Measurements from ENCODE around the gene SERINC4. TPM values are rescaled to one million over a fixed set of nuclear protein-coding genes. Genes with fewer than 3 reads are reported as not detected.
A peak's percentile ranks its signal among the peaks of the same experiment; 100 is the strongest.
"Not testable (repeated sequence)": the region's sequence is repeated elsewhere in the genome, so short reads cannot be mapped to it uniquely, and the experiment has no call there.

SERINC4 gene
- not detected for total RNA-seq

GRCh38 chr15:43799945-43800285 is at the start of gene SERINC4:
SERINC4 (minus strand) TSS chr15:43800220; CDS start chr15:43799986, 234 bp downstream.
- no peaks in the 10 kb centered on the region for H3K9me3 ChIP-seq
- H3K27ac ChIP-seq, result peak within 1 kb of the TSS; percentile 91 to 96
- no peak for TF ChIP-seq CTCF (IDR thresholded peaks at IDR 0.05)
- intact Hi-C loops (cut with DNase I), result loop anchor here (1.0 to 10.0 kb wide), 3 partner anchors 8 to 485 kb away; partner anchors contain the start of genes GOLM2, MFAP1 and SERF2
- peaks cover 27 to 67% of the 10 kb centered on the region in 2 donors for H3K36me3 ChIP-seq
- H3K4me1 ChIP-seq, result peaks cover 9 to 28% of the 10 kb centered on the region in 2 donors
- H3K27me3 ChIP-seq, result no peaks in the 10 kb centered on the region
- peak within 1 kb of the TSS; percentile 85 to 96 for H3K4me3 ChIP-seq
- no peak for DNase-seq (ENCODE audit: low spot score in 2 of 2)

GRCh38 chr15:43845421-43845820 is 45.4 kb upstream of the SERINC4 start:
- H3K9me3 ChIP-seq, result no peaks in the 10 kb centered on the region
- peaks cover 0 to 11% of the 10 kb centered on the region in 2 donors for H3K36me3 ChIP-seq
- no peak for DNase-seq (ENCODE audit: low spot score in 2 of 2)
- no peaks in the 10 kb centered on the region for H3K4me1 ChIP-seq
- H3K27me3 ChIP-seq, result no peaks in the 10 kb centered on the region
- intact Hi-C loops (cut with DNase I), result no loop called here
- no peak overlapping the region for H3K4me3 ChIP-seq
- TF ChIP-seq CTCF (IDR thresholded peaks at IDR 0.05), result no peak
- no peak overlapping the region for H3K27ac ChIP-seq

DNA sequence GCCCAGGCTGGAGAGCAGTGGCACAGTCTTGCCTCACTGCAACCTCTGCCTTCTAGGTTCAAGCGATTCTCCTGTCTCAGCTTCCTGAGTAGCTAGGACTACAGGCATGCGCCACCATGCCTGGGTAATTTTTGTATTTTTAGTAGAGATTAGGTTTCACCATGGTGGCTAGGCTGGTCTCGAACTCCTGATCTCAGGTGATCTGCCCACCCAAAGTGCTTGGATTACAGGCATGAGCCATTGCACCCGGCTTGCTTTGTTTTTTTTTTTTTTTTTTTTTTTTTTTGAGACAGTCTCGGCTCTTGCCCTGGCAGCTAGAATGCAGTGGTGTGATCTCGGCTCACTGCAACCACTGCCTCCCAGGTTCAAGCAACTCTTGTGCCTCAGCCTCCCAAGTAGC is 32.5 kb upstream of the SERINC4 start:
- H3K9me3 ChIP-seq; H3K27ac ChIP-seq; H3K36me3 ChIP-seq; H3K27me3 ChIP-seq; intact Hi-C loops (cut with DNase I); H3K4me3 ChIP-seq; H3K4me1 ChIP-seq; DNase-seq (ENCODE audit: low spot score in 2 of 2): not testable (repeated sequence)

- H3K4me3 ChIP-seq; H3K4me1 ChIP-seq; H3K27ac ChIP-seq; DNase-seq (ENCODE audit: low spot score in 2 of 2); H3K27me3 ChIP-seq; H3K9me3 ChIP-seq; H3K36me3 ChIP-seq; intact Hi-C loops (cut with DNase I): not testable (repeated sequence)
Observed at GRCh38 chr15:43831519-43832052, 31.6 kb upstream of the SERINC4 start.

GRCh38 chr15:43830691-43831275 is 30.8 kb upstream of the SERINC4 start:
- H3K27me3 ChIP-seq; H3K4me1 ChIP-seq; H3K27ac ChIP-seq; DNase-seq (ENCODE audit: low spot score in 2 of 2); intact Hi-C loops (cut with DNase I); H3K9me3 ChIP-seq; H3K4me3 ChIP-seq; H3K36me3 ChIP-seq: not testable (repeated sequence)

DNA sequence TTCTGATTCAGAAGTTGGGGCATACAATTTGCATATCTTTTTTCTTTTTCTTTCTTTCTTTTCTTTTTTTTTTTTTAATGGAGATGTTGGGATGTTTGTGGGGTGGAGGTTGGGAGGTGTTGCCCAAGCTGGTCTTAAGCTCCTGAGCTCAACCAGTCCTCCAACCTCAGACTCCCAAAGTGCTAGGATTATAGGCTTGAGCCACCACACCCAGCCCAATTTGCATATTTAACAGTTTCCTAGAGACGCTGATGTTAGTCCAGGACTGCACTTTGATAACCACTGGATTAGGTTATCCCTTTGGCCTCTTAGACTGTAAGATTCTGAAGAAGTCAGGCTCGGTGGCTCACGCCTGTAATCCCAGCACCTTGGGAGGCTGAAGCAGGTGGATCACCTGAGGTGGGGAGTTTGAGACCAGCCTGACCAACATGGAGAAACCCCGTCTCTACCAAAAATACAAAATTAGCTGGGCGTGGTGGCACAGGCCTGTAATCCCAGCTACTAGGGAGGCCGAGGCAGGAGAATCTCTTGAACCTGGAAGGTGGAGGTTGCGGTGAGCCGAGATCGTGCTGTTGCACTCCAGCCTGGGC is 30.0 kb upstream of the SERINC4 start:
- H3K4me1 ChIP-seq; H3K36me3 ChIP-seq; H3K27ac ChIP-seq; DNase-seq (ENCODE audit: low spot score in 2 of 2); H3K9me3 ChIP-seq; H3K27me3 ChIP-seq; H3K4me3 ChIP-seq: not testable (repeated sequence)
- intact Hi-C loops (cut with DNase I), result loop anchor here (10.0 kb wide), 1 partner anchor 55 kb away; the partner anchor contains the start of gene ELL3

DNA sequence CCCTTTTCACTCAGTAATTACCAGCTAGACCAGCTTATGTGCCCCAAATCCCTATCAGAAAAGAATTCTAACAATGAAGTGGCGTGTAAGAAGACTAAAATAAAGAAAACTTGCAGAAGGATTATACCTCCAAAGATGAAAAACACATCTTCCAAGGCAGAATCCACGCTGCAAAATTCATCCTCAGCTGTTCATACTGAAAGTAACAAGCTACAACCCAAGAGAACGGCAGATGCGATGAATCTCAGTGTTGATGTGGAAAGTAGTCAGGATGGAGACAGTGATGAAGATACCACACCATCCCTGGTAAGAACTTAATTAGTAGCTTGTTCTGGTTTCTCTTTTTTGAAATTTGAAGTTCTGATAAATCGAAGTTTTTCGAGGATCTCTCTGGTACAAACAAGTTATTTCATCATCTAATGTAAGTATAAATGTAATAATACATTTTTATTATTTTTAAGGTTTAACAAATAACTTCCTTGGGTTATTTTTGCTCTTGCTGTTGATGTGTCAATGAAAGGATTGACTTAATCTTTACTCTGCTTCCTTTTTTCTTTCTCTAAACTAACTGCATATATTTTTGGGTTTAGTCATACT is 28.1 kb upstream of the SERINC4 start:
- DNase-seq (ENCODE audit: low spot score in 2 of 2), result no peak
- intact Hi-C loops (cut with DNase I), result loop anchor here (10.0 kb wide), 1 partner anchor 53 kb away; the partner anchor contains the start of gene ELL3
- TF ChIP-seq CTCF (IDR thresholded peaks at IDR 0.05), result no peak
- H3K36me3 ChIP-seq, result no peaks in the 10 kb centered on the region
- H3K9me3 ChIP-seq, result no peaks in the 10 kb centered on the region
- peak overlapping the region; percentile 24 to 80 for H3K27ac ChIP-seq
- no peaks in the 10 kb centered on the region for H3K27me3 ChIP-seq
- peaks cover 9 to 13% of the 10 kb centered on the region in 2 donors for H3K4me1 ChIP-seq
- H3K4me3 ChIP-seq, result peak overlapping the region in 1 of 2 donors; percentile 74

All from ascending aorta (tissue), 2 donors.